ENCODE results near the gene CEP70.
"Not testable (repeated sequence)": the region's sequence is repeated elsewhere in the genome, so short reads cannot be mapped to it uniquely, and the experiment has no call there.

Gene CEP70, protein sequence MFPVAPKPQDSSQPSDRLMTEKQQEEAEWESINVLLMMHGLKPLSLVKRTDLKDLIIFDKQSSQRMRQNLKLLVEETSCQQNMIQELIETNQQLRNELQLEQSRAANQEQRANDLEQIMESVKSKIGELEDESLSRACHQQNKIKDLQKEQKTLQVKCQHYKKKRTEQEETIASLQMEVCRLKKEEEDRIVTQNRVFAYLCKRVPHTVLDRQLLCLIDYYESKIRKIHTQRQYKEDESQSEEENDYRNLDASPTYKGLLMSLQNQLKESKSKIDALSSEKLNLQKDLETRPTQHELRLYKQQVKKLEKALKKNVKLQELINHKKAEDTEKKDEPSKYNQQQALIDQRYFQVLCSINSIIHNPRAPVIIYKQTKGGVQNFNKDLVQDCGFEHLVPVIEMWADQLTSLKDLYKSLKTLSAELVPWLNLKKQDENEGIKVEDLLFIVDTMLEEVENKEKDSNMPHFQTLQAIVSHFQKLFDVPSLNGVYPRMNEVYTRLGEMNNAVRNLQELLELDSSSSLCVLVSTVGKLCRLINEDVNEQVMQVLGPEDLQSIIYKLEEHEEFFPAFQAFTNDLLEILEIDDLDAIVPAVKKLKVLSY

GRCh38 chr3:138594150-138594934 is at the start of gene CEP70:
Gene CEP70 (minus strand): TSS chr3:138594260. CDS start chr3:138572927, 21,333 bp downstream.
- DNase-seq: peak; percentile 93

DNA sequence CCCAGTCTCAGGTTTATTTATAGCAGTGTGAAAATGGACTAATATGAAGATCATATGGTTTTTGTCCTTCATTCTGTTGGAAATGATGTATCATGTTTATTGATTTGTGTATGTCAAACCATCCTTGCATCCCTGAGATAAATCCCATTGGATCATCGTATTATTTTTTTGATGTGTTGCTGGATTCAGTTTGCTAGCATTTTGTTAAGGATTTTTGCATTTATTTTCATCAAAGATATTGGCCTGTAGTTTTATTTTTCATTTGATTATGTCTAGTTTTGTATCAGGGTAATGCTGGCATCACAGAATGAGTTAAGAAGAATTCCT is 48.8 kb upstream of the CEP70 start:
- DNase-seq: no peak

DNA sequence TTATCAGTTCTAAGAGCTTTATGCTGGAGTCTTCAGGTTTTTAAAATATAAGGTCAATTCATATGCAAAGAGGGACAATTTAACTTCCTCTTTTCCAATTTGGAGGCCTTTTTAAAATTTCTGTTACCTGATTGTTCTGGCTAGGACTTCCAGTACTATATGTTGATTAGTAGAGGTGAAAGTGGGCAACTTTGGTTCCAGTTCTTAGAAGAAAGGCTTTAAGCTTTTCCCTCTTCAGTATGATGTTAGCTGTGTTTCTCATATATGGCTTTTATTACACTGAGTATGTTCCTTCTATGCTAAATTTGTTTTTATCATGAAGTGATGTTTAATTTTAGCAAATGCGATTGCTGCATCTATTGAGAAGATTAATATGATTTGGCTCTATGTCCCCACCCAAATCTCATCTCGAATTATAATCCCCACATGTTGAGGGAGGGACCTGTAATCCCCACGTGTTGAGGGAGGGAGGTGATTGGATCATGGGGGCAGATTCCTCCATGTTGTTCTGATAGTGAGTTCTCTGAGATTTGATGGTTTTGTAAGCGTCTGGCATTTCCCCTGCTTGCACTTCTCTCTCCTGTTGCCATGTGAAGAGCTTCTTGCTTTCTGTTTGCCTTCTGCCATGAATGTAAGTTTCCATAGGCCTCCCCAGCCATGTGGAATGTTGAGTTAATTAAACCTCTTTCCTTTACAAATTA is 48.3 kb upstream of the CEP70 start:
- no peak for DNase-seq

- no peak for DNase-seq
These were observed 46.5 kb upstream of the CEP70 start for GRCh38 chr3:138640537-138640936.

DNA sequence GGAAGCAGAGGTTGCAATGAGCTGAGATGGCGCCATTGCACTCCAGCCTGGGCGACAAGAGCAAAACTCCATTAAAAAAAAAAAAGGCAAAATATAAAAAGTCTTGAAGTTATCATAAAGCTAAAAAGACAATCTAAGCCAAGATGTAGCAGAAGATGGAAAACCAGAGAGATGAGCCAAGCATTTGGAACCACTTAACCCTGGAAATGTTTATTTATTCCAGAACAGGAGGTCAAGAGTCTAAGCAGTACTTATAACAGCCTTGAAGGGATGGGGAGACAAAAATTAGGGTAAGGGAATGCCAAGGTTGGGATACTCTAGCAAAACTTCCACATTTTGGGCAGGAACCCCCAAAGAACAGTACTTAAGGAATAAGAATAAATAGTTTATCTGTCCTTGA is 44.6 kb upstream of the CEP70 start:
- DNase-seq: no peak

DNA sequence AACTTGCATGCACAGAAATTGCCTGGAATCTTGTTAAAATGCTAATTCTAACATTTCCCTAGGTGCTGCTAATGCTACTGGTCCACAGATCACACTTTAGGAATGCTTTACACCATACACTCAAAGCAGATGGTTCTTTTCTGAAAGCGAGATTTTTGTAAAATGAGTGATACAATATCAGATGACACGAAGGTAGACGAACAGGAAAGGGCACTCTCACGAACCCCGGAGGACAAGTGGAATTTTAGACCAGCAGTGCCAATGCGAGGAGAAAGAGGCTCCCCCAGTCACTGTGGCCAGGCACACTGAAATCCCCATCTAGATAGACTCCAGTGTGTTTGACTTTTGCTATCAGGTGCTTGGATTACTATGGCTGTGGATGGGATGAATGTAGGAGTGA is 35.5 kb upstream of the CEP70 start:
- no peak for DNase-seq

DNA sequence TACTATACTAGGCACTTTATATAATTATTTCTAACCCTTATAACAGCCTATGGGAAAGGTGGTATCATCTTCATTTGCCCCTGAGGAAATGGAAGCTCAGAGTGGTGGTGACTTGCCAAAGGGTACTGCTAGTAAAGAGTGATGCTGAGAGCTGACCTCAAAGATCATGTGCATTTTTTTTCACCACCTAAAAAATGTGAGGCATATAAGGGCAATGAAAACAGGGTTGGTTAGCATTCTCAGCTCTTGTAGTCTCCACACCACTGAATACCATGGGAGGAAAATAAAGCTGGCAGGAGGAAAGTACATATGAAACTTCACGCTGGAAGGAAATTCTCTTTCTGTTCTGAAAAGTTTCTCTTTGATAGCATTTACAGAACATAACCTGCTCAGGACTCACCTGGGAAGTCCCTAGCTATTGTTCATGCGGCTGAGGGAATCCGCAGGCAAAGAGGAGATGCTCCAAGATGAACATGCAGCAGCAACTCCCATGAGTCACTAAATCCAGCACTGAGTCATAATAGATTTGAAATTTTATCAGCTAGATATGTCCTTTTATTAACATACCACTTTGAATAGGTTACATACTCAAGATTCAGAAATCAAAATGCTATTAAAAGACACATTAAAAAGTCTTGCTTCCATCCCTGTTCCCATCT is 31.8 kb upstream of the CEP70 start:
- no peak for DNase-seq

DNA sequence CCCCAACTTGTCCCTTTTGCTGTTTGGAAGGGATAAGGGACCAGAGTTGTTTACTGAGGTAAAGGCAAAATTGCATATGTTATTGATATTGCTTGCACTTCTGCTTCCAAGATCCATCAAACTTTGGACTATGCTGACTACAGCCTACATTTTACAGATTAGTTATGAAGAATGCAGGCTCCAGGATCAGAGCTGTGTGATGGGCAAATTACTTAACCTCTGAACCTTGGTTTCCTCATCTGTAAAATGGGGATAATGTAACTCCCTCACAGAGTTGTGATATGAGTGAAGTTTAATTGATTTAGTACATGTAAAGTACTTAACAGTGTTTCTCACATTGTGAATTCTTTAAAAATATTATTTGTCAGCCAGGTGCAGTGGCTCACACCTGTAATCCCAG is 30.5 kb upstream of the CEP70 start:
- DNase-seq: no peak

DNA sequence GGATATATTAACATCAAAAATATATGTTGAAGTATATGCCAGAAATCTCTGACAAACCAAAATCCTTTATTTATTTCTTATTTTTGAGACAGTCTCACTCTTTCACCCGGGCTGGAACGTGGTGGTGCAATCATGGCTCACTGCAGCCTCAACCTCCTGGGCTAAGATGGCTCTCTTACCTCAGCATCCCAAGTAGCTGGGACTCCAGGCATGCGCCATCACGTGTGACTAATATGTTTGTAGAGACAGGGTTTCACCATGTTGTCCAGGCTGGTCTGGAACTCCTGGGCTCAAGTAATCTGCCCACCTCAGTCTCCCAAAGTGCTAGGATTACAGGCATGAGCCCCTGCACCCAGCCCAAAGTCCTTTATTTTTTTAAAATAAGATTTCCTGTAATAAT is 26.4 kb upstream of the CEP70 start:
- DNase-seq: no peak

DNA sequence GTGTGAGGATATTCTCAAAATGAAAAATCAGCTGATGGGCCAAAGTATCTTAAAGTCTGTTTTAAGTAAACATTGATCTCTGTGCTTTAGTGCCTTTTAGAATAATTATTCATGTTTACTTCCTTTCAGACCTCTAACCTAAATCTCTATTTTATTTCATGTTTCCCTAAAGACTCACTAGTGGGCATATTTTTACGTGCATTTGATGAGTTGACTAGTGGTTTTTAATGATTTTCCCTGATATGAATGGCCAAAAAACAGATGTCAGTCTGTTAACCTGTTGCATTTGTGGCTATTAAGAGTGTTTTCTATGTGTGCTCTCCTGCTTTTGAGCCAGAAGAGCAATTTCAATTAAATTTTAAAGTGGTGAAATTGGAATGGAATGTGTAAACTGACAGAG is 21.4 kb upstream of the CEP70 start:
- DNase-seq: no peak

GRCh38 chr3:138609898-138610266 is 15.8 kb upstream of the CEP70 start:
- DNase-seq: no peak

DNA sequence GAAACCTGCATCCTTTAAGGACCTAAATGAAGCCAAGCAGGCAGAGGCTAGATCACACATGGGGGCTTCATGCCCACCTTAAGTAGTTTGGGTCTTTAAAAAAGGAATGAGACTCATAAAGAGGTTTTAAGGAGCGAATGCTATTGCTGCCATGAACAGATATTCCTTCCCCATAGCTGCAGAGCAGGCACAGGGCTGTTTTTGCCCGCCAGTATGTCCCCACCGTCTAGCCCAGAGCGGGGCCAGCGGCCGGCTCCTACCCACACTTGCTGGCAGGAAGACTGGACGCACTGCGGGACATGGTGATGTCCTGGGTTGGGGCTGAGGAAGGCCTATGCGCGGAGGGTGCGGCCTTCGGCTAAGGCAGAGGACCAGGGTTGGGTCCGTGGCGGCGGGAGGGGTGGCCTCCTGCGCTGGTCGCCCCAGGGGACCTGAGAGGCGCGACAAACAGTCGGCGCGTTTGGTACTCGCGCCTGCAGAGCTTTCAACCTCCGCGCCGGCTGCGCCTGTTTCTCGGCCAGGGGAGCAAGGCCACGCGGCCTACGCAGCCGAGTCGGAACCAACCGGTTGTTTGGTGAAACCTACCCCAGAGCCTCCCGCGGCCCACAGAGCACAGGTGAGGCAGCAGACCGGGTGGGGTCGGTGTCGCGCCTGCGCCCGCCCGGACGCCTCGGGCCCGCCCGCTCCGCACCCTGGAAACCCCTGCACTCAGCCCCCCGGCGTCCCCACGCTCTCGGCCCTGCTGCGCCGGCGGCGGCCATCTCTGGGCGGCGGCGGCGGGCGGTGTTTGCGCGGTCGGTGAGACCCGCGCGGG is 14.5 kb upstream of the CEP70 start, which contains the start of gene FAIM:
Gene FAIM, plus strand, starts transcription at position 450 of the 814 bp plus-strand sequence. CDS start 10,956 bp downstream, outside the sequence.
- DNase-seq: peak; percentile 43 to 64

DNA sequence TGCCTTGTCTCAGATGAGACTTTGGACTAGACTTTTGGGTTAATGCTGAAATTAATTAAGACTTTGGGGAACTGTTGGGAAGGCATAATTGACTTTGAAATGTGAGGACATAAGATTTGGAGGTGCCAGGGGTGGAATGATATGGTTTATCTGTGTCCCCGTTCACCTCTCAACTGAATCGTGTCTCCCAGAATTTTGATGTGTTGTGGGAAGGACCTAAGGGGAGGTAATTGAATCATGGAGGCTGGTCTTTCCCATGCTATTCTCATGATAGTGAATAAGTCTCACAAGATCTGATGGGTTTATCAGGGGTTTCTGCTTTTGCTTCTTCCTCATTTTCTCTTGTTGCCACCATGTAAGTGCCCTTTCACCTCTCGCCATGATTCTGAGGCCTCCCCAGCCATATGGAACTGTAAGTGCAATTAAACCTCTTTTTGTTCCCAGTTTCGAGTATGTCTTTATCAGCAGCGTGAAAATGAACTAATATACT is 10.1 kb upstream of the CEP70 start:
- DNase-seq: peak in 1 of 2 donors; percentile 87

DNA sequence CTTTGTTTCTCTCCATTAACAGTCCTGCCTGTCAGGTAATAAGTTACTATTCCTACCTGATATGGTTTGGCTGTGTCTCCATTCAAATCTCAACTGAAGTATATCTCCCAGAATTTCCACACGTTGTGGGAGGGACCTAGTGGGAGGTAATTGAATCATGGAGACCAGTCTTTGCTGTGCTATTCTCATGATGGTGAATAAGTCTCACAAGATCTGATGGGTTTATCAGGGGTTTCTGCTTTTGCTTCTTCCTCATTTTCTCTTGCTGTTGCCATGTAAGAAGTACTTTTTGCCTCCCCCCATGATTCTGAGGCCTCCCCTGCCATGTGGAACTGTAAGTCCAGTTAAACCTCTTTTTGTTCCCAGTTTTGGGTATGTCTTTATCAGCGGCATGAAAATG is 7.6 kb upstream of the CEP70 start:
- DNase-seq: peak; percentile 85 to 96

- DNase-seq: no peak
These were observed 6.2 kb upstream of the CEP70 start for GRCh38 chr3:138600100-138600745.

DNA sequence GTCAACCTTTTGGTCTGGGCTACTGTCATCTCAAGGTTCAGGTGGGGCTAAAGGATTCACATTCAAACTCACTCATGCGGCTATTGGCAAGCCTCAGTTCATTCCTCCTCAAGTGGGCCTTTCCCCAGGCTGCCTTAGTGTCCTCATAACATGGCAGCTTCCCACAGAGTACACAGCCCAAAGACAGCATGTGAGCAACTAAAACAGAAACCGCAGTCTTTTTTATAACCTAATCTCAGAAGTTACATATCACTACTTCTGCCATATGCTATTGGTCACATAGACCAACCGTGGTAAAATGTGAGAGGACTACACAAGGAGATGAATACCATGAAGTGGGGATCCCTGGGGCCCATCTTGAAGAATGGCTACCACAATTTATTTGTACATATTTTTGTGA is 4.5 kb upstream of the CEP70 start:
- no peak for DNase-seq

DNA sequence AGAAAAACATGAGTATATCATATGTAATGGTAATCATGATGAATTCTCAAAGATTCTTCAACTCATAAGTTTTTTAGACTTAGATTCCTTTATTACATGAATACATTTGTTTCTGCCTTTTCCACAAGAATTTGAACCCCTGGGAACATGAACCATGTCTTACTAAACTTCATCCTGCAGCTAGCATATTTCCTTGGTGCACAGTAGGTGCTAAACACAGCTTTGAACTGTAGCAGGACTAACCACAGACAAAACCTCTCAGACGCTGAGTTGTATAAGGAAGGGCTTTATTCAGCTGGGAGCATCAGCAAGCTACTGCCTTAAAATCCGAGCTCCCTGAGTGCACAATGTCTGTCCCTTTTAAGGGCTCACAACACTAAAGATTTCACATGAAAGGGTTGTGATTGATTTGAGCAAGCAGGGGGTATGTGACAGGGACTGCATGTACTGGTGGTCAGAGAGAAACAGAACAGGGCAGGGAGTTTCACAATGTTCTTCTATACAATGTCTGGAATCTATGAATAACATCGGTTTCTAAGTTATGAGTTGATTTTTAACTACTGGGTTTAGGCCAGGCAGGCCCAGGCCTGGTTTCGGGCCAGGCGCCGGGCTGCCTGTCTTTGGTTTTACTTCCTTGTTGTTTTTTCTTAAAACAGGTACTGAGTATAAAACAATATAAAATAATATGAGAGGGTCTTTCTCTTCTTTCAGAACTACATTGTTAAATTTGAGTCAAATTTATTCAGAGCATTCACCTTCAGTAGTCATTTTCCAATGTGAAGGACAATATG is 3.3 kb upstream of the CEP70 start:
- not testable (repeated sequence) for DNase-seq

DNA sequence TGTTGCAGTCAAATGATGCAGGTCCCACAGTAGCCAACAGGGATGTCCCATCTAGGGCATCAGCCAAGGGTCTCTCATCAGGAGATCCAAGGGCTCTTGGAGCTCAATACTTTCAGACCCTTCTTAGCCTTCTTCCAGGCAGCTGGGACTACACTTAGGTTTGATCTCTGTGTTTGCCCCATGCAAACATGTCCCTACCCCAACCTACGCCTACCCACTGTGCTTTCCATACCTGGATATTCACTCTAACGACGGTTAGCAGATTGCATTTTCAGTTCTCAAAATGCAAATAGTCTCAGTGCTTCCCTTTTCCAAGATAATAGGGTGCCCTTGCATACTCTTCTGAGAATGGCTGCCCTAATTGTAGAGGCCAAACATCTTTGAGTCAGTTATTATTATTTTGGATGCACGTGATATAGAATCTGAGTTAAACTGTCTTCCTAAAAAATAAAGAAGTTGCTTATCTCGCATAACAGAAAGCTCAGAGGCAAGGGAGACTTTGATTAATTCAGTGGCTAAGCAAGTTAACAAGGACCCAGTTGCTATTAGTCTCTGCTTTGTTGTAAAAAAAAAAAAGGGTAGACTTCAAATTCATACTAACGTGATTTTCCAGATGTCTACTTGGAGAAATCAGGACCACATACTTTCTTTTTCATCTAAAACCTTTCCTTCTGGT is 1.0 kb upstream of the CEP70 start:
- DNase-seq: peak in 1 of 2 donors; percentile 49

GRCh38 chr3:138593488-138594149 is 441 bp downstream of the CEP70 start:
- DNase-seq: no peak
